ENCODE measurements around the gene TMEM53.

- TF ChIP-seq CTCF (IDR thresholded peaks at IDR 0.05; ENCODE audit: poor library complexity), result no peak
- no peak for TF ChIP-seq EZH2 (IDR thresholded peaks at IDR 0.05; ENCODE audit: borderline replicate concordance)
- TF ChIP-seq EZH2phosphoT487 (IDR thresholded peaks at IDR 0.05; ENCODE audit: low read depth, severe bottlenecking, unreplicated experiment), result no peak
Measured at GRCh38 chr1:44696101-44696500, 21.8 kb upstream of the TMEM53 start.

Data from hepatocyte (in vitro differentiated cells).